SK-N-SH treated with all-trans-retinoic acid at 6 μM for 48 hours (cell line): ENCODE data around the gene LIPJ.

Experiments
- ARNTL ChIP-seq: fragments of 450-650 bp; formaldehyde crosslinking; IDR thresholded peaks from 2 replicates; pipeline ENCODE4 v1.5.0; 2020; ENCODE audit warnings: low read depth, mild to moderate bottlenecking, moderate library complexity, borderline replicate concordance
- BACH2 ChIP-seq: fragments of 250-450 bp; sonication (Bioruptor Pico); IDR thresholded peaks from 2 replicates; pipeline ENCODE4 v1.9.0; 2021; ENCODE audit warnings: mild to moderate bottlenecking, borderline replicate concordance
- CREB5 ChIP-seq: fragments of 250-450 bp; sonication (Bioruptor Pico); IDR thresholded peaks from 2 replicates; pipeline ENCODE4 v1.5.1; 2020; ENCODE audit warnings: low read depth, mild to moderate bottlenecking, moderate library complexity
- ESRRG ChIP-seq: fragments of 250-450 bp; sonication (Bioruptor Pico); IDR thresholded peaks from 2 replicates; pipeline ENCODE4 v1.6.1; 2021; ENCODE audit warnings: mild to moderate bottlenecking
- PPARA ChIP-seq: fragments of 250-450 bp; sonication (Bioruptor Pico); IDR thresholded peaks from 2 replicates; pipeline ENCODE4 v1.5.0; 2020; ENCODE audit warnings: mild to moderate bottlenecking, borderline replicate concordance
- TCF4 ChIP-seq: fragments of 250-450 bp; sonication (Bioruptor Pico); IDR thresholded peaks from 2 replicates; pipeline ENCODE4 v1.8.0; 2021; ENCODE audit warnings: mild to moderate bottlenecking, moderate library complexity, borderline replicate concordance
- ZC3H10 ChIP-seq: fragments of 250-450 bp; sonication (Bioruptor Pico); IDR thresholded peaks from 2 replicates; pipeline ENCODE4 v1.5.1; 2021; ENCODE audit warnings: mild to moderate bottlenecking, moderate library complexity
- ZFP3 ChIP-seq: fragments of 250-450 bp; sonication (Bioruptor Pico); IDR thresholded peaks from 2 replicates; pipeline ENCODE4 v1.5.0; 2020; ENCODE audit warnings: mild to moderate bottlenecking, moderate library complexity
- ZFP30 ChIP-seq: fragments of 450-650 bp; formaldehyde crosslinking; IDR thresholded peaks from 2 replicates; pipeline ENCODE4 v1.5.0; 2022; ENCODE audit warnings: mild to moderate bottlenecking, moderate library complexity
- ZNF8 ChIP-seq: fragments of 450-650 bp; formaldehyde crosslinking; IDR thresholded peaks from 2 replicates; pipeline ENCODE4 v1.5.0; 2020; ENCODE audit warnings: mild to moderate bottlenecking, moderate library complexity
- TF ChIP-seq, protein P1 (sequence below): fragments of 250-450 bp; sonication (Bioruptor Pico); IDR thresholded peaks from 2 replicates; pipeline ENCODE4 v1.8.0; 2020; ENCODE audit warnings: mild to moderate bottlenecking, moderate library complexity, borderline replicate concordance
- TF ChIP-seq, protein P2 (sequence below): fragments of 250-450 bp; sonication (Bioruptor Pico); IDR thresholded peaks from 2 replicates; pipeline ENCODE4 v1.5.1; 2021; ENCODE audit warnings: mild to moderate bottlenecking, moderate library complexity

- TF ChIP-seq, protein P1, sequence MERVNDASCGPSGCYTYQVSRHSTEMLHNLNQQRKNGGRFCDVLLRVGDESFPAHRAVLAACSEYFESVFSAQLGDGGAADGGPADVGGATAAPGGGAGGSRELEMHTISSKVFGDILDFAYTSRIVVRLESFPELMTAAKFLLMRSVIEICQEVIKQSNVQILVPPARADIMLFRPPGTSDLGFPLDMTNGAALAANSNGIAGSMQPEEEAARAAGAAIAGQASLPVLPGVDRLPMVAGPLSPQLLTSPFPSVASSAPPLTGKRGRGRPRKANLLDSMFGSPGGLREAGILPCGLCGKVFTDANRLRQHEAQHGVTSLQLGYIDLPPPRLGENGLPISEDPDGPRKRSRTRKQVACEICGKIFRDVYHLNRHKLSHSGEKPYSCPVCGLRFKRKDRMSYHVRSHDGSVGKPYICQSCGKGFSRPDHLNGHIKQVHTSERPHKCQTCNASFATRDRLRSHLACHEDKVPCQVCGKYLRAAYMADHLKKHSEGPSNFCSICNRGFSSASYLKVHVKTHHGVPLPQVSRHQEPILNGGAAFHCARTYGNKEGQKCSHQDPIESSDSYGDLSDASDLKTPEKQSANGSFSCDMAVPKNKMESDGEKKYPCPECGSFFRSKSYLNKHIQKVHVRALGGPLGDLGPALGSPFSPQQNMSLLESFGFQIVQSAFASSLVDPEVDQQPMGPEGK (CRISPR knock-in tag) = no peak
- TF ChIP-seq ARNTL (CRISPR knock-in tag) (no peak), TCF4 (CRISPR knock-in tag) (no peak), BACH2 (no peak), ZNF8 (no peak), ZFP3 (no peak), ZC3H10 (CRISPR knock-in tag) (no peak), CREB5 (CRISPR knock-in tag) (no peak), ZFP30 (CRISPR knock-in tag) (no peak), ESRRG (no peak), PPARA (CRISPR knock-in tag) (no peak)
- TF ChIP-seq, protein P2, sequence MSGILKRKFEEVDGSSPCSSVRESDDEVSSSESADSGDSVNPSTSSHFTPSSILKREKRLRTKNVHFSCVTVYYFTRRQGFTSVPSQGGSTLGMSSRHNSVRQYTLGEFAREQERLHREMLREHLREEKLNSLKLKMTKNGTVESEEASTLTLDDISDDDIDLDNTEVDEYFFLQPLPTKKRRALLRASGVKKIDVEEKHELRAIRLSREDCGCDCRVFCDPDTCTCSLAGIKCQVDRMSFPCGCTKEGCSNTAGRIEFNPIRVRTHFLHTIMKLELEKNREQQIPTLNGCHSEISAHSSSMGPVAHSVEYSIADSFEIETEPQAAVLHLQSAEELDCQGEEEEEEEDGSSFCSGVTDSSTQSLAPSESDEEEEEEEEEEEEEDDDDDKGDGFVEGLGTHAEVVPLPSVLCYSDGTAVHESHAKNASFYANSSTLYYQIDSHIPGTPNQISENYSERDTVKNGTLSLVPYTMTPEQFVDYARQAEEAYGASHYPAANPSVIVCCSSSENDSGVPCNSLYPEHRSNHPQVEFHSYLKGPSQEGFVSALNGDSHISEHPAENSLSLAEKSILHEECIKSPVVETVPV (CRISPR knock-in tag) = no peak
Observed at GRCh38 chr10:88620441-88620840, 33.9 kb downstream of the LIPJ start.
